ENCODE measurements around the gene CTSL. TPM values are rescaled to one million over a fixed set of nuclear protein-coding genes. Genes with fewer than 3 reads are reported as not detected.

The CTSL gene
- total and polyA plus RNA-seq, 4 donors: 156 to 210 (median 180) TPM

DNA sequence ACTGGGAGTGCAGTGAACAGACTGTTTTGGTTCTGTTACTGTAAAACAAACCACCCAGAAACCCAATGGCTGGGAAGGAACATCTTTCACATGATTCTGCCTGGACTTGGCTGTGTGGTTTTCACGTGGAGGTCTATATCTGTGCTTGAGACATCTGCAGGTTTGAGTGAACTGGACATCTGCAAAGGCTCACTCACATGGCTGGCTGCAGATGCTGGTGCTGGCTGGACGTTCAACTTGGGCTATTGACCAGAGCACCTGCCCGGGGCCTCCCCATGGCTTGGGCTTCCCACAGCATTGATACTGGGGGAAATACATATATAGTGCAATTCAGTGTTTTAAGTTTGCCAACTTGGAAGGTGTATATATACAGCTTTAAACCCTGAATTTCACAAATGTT is 6.8 kb downstream of the CTSL start:
- no peaks in the 10 kb centered on the region for H3K27me3 ChIP-seq (ENCODE audit: control insufficient read depth in 4 of 4, insufficient read depth in 4 of 4, low read length in 3 of 4)
- no peak for TF ChIP-seq HNF4G (IDR thresholded peaks at IDR 0.05)
- DNase-seq (ENCODE audit: low spot score): no peak
- H3K9ac ChIP-seq (ENCODE audit: low read depth in 1 of 2, low read length in 2 of 2): no peak overlapping the region
- 75% methylated on average over 3 of the region's 3 CpGs for WGBS
- peaks cover 1 to 20% (median 18%) of the 10 kb centered on the region in 4 donors for H3K36me3 ChIP-seq (ENCODE audit: control insufficient read depth in 4 of 4, insufficient read depth in 3 of 4, low read depth in 1 of 4, low read length in 3 of 4)
- no peaks in the 10 kb centered on the region for H3K4me1 ChIP-seq (ENCODE audit: control insufficient read depth in 4 of 4, insufficient read depth in 4 of 4, low read length in 3 of 4)
- no peaks in the 10 kb centered on the region for H3K9me3 ChIP-seq (ENCODE audit: control insufficient read depth in 4 of 4, low read length in 3 of 4)
- H3K27ac ChIP-seq (ENCODE audit: low read depth in 1 of 2, low read length in 2 of 2): no peak overlapping the region
- no peak overlapping the region for H3K4me3 ChIP-seq (ENCODE audit: low read depth in 1 of 3, low read length in 3 of 3)

DNA sequence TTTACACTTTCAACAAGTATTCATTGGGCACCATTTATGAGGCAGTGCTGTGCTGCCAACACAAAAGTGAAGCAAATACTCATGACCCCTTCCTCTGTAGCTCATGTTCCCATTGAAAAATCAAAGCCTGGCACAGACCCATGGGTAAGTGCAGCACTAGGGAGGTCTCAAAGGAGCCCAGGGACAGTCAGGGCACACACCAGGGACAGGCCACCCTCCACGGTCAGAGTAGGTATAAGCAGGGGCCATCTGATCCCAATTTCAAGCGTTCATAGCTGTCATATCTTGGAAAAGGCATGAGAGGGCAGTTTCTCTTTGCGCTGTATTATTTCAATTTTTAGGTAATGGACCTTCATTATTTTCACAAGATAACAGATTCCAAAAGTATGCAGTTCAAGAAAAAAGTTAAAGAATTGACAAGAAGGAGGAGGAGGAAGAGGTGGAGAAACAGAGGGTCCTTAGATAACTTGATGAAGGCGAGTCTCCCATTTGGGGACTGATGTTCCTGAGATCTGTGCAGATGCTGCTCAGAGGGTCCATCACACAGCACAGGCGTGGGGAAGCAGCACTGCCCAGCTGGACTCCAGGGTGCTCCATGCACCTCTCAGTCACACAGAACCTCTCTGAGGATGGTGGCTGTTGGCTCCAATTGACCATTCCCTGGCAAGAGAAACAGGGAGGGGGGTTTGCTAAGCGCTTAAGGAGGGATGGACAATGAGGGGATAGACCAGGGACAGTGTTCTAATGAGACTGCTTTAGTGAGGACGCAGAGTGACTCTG is 7.5 kb downstream of the CTSL start:
- H3K9ac ChIP-seq (ENCODE audit: low read depth in 1 of 2, low read length in 2 of 2): no peak overlapping the region
- WGBS: 88% methylated on average over 7 of the region's 7 CpGs
- no peak overlapping the region for H3K27ac ChIP-seq (ENCODE audit: low read depth in 1 of 2, low read length in 2 of 2)
- H3K9me3 ChIP-seq (ENCODE audit: control insufficient read depth in 4 of 4, low read length in 3 of 4): no peaks in the 10 kb centered on the region
- no peaks in the 10 kb centered on the region for H3K27me3 ChIP-seq (ENCODE audit: control insufficient read depth in 4 of 4, insufficient read depth in 4 of 4, low read length in 3 of 4)
- no peak for TF ChIP-seq YY1 (IDR thresholded peaks at IDR 0.05)
- TF ChIP-seq, protein P1, sequence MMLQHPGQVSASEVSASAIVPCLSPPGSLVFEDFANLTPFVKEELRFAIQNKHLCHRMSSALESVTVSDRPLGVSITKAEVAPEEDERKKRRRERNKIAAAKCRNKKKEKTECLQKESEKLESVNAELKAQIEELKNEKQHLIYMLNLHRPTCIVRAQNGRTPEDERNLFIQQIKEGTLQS (IDR thresholded peaks at IDR 0.05): no peak
- TF ChIP-seq RAD21 (IDR thresholded peaks at IDR 0.05): no peak
- TF ChIP-seq JUND (IDR thresholded peaks at IDR 0.05): no peak
- TF ChIP-seq FOXA2 (IDR thresholded peaks at IDR 0.05): no peak
- TF ChIP-seq HNF4A (conservative IDR thresholded peaks at IDR 0.05): no peak
- TF ChIP-seq SP1 (IDR thresholded peaks at IDR 0.05): no peak
- TF ChIP-seq HNF4G (IDR thresholded peaks at IDR 0.05): no peak
- TF ChIP-seq, protein P2, sequence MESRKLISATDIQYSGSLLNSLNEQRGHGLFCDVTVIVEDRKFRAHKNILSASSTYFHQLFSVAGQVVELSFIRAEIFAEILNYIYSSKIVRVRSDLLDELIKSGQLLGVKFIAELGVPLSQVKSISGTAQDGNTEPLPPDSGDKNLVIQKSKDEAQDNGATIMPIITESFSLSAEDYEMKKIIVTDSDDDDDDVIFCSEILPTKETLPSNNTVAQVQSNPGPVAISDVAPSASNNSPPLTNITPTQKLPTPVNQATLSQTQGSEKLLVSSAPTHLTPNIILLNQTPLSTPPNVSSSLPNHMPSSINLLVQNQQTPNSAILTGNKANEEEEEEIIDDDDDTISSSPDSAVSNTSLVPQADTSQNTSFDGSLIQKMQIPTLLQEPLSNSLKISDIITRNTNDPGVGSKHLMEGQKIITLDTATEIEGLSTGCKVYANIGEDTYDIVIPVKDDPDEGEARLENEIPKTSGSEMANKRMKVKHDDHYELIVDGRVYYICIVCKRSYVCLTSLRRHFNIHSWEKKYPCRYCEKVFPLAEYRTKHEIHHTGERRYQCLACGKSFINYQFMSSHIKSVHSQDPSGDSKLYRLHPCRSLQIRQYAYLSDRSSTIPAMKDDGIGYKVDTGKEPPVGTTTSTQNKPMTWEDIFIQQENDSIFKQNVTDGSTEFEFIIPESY (IDR thresholded peaks at IDR 0.05): no peak
- H3K4me3 ChIP-seq (ENCODE audit: low read depth in 1 of 3, low read length in 3 of 3): no peak overlapping the region
- no peaks in the 10 kb centered on the region for H3K4me1 ChIP-seq (ENCODE audit: control insufficient read depth in 4 of 4, insufficient read depth in 4 of 4, low read length in 3 of 4)
- DNase-seq (ENCODE audit: low spot score): no peak
- H3K36me3 ChIP-seq (ENCODE audit: control insufficient read depth in 4 of 4, insufficient read depth in 3 of 4, low read depth in 1 of 4, low read length in 3 of 4): peaks cover 1 to 17% (median 13%) of the 10 kb centered on the region in 4 donors

DNA sequence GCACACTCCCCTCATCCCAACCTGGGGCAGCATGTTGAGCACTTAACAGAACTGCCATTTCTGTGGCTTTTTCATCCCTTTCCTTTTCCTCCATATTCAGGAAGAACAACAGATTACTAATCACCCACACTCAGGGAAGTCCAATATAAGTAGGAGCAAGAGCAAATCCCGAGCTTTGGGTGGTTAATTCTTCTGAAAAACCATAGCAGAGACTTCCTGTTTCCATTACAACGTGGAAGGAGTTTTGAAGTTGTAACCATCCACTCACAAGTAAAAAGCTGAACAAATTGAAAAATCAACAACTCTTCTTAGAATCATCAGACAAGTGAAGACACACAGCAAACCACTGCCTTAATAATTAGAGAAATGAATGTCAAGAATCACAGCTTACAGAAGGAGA is 8.2 kb downstream of the CTSL start:
- Histone ChIP-seq H3K9me3 (ENCODE audit: control insufficient read depth in 4 of 4, low read length in 3 of 4) (no peaks in the 10 kb centered on the region), H3K4me3 (ENCODE audit: low read depth in 1 of 3, low read length in 3 of 3) (no peak overlapping the region), H3K27ac (ENCODE audit: low read depth in 1 of 2, low read length in 2 of 2) (no peak overlapping the region), H3K36me3 (ENCODE audit: control insufficient read depth in 4 of 4, insufficient read depth in 3 of 4, low read depth in 1 of 4, low read length in 3 of 4) (peaks cover 0 to 15% (median 11%) of the 10 kb centered on the region in 4 donors), H3K9ac (ENCODE audit: low read depth in 1 of 2, low read length in 2 of 2) (no peak overlapping the region), H3K4me1 (ENCODE audit: control insufficient read depth in 4 of 4, insufficient read depth in 4 of 4, low read length in 3 of 4) (no peaks in the 10 kb centered on the region), H3K27me3 (ENCODE audit: control insufficient read depth in 4 of 4, insufficient read depth in 4 of 4, low read length in 3 of 4) (no peaks in the 10 kb centered on the region)
- DNase-seq (ENCODE audit: low spot score): no peak
- TF ChIP-seq, protein P3, sequence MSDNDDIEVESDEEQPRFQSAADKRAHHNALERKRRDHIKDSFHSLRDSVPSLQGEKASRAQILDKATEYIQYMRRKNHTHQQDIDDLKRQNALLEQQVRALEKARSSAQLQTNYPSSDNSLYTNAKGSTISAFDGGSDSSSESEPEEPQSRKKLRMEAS (IDR thresholded peaks at IDR 0.05): no peak
- TF ChIP-seq, protein P4, sequence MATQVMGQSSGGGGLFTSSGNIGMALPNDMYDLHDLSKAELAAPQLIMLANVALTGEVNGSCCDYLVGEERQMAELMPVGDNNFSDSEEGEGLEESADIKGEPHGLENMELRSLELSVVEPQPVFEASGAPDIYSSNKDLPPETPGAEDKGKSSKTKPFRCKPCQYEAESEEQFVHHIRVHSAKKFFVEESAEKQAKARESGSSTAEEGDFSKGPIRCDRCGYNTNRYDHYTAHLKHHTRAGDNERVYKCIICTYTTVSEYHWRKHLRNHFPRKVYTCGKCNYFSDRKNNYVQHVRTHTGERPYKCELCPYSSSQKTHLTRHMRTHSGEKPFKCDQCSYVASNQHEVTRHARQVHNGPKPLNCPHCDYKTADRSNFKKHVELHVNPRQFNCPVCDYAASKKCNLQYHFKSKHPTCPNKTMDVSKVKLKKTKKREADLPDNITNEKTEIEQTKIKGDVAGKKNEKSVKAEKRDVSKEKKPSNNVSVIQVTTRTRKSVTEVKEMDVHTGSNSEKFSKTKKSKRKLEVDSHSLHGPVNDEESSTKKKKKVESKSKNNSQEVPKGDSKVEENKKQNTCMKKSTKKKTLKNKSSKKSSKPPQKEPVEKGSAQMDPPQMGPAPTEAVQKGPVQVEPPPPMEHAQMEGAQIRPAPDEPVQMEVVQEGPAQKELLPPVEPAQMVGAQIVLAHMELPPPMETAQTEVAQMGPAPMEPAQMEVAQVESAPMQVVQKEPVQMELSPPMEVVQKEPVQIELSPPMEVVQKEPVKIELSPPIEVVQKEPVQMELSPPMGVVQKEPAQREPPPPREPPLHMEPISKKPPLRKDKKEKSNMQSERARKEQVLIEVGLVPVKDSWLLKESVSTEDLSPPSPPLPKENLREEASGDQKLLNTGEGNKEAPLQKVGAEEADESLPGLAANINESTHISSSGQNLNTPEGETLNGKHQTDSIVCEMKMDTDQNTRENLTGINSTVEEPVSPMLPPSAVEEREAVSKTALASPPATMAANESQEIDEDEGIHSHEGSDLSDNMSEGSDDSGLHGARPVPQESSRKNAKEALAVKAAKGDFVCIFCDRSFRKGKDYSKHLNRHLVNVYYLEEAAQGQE (IDR thresholded peaks at IDR 0.05): no peak
- no peak for TF ChIP-seq RAD21 (IDR thresholded peaks at IDR 0.05)
- TF ChIP-seq, protein P1 (IDR thresholded peaks at IDR 0.05): no peak
- no peak for TF ChIP-seq JUND (IDR thresholded peaks at IDR 0.05)
- TF ChIP-seq, protein P5, sequence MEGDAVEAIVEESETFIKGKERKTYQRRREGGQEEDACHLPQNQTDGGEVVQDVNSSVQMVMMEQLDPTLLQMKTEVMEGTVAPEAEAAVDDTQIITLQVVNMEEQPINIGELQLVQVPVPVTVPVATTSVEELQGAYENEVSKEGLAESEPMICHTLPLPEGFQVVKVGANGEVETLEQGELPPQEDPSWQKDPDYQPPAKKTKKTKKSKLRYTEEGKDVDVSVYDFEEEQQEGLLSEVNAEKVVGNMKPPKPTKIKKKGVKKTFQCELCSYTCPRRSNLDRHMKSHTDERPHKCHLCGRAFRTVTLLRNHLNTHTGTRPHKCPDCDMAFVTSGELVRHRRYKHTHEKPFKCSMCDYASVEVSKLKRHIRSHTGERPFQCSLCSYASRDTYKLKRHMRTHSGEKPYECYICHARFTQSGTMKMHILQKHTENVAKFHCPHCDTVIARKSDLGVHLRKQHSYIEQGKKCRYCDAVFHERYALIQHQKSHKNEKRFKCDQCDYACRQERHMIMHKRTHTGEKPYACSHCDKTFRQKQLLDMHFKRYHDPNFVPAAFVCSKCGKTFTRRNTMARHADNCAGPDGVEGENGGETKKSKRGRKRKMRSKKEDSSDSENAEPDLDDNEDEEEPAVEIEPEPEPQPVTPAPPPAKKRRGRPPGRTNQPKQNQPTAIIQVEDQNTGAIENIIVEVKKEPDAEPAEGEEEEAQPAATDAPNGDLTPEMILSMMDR (IDR thresholded peaks at IDR 0.05; ENCODE audit: low read depth, low read length, missing input control): no peak
- 69% methylated on average over 2 of the region's 2 CpGs for WGBS

Measured in liver (tissue), 9 donors.